Colonic mucosa (tissue), 4 donors: ENCODE data around the gene ALPK3. TPM values are rescaled to one million over a fixed set of nuclear protein-coding genes. Genes with fewer than 3 reads are reported as not detected.
A peak's percentile ranks its signal among the peaks of the same experiment; 100 is the strongest.
"Not testable (repeated sequence)": the region's sequence is repeated elsewhere in the genome, so short reads cannot be mapped to it uniquely, and the experiment has no call there.

Experiments
- DNase-seq: peaks from one replicate; pipeline ENCODE4 v3.0.0-alpha.2; 2020
- H3K27ac ChIP-seq: fragments of 200-600 bp; one replicate; pipeline ENCODE4 v1.8.0; 2021
- H3K27me3 ChIP-seq: fragments of 200-600 bp; one replicate; pipeline ENCODE4 v1.8.0; 2021
- H3K36me3 ChIP-seq: fragments of 200-600 bp; one replicate; pipeline ENCODE4 v1.8.0; 2021
- H3K4me1 ChIP-seq: fragments of 200-600 bp; one replicate; pipeline ENCODE4 v1.8.0; 2021; ENCODE audit warnings: mild to moderate bottlenecking
- H3K4me3 ChIP-seq: fragments of 200-600 bp; one replicate; pipeline ENCODE4 v1.8.0; 2021
- H3K9ac ChIP-seq, 2 donors: one replicate each; pipeline ENCODE4 v1.7.0; 2013; ENCODE audit warnings: control low read depth in 2 of 2, low read depth in 2 of 2, low read length in 2 of 2
- H3K9me3 ChIP-seq: fragments of 200-600 bp; one replicate; pipeline ENCODE4 v1.8.0; 2021
- intact Hi-C: fragments of 100-400 bp; cut with DNase I; formaldehyde crosslinking; loops from one replicate; pipeline ENCODE4 v1.14.1; 2022
- total RNA-seq, 2 donors: library from RNA; stranded (reverse); fragmentation: NEBNext Ultra II Directional in 1 of 2; extraction: Animal tissue kit (Norgen Biotek cat#: 25700) in 1 of 2; gene quantifications; one replicate each; pipeline ENCODE4 v1.2.1, GENCODE V29; 2021
- TF ChIP-seq, protein P1 (sequence below): fragments of 200-600 bp; IDR thresholded peaks from one replicate; pipeline ENCODE4 v1.8.0; 2022; ENCODE audit warnings: antibody characterized with exemption, mild to moderate bottlenecking
- donor health status: healthy.
- donor health status: DM: no; HTN: no; CAD: no.
- donor health status: DM: no; HTN: no; CAD: no.

ALPK3 gene
- total RNA-seq, 2 donors from 2014 or later = 0.74 to 2.4 TPM

DNA sequence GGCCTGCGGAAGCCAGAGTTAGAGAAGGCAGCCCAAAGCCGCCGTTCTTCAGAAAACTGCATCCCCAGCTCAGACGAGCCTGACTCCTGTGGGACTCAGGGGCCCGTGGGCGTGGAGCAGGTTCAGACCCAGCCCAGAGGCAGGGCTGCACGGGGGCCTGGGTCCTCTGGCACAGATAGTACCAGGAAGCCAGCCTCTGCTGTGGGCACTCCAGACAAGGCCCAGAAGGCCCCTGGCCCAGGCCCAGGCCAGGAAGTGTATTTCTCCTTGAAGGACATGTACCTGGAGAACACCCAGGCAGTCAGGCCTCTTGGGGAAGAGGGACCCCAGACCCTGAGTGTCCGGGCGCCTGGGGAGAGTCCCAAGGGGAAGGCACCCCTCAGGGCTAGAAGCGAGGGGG, 23.1 kb downstream of the ALPK3 start:
- intact Hi-C loops = no loop called here
- Histone ChIP-seq H3K4me3 (no peak overlapping the region), H3K9ac (no peak overlapping the region), H3K9me3 (no peaks in the 10 kb centered on the region), H3K4me1 (peaks cover 5% of the 10 kb centered on the region), H3K27ac (peak overlapping the region; percentile 5), H3K36me3 (no peaks in the 10 kb centered on the region), H3K27me3 (no peaks in the 10 kb centered on the region)
- no peak for DNase-seq
- TF ChIP-seq, protein P1, sequence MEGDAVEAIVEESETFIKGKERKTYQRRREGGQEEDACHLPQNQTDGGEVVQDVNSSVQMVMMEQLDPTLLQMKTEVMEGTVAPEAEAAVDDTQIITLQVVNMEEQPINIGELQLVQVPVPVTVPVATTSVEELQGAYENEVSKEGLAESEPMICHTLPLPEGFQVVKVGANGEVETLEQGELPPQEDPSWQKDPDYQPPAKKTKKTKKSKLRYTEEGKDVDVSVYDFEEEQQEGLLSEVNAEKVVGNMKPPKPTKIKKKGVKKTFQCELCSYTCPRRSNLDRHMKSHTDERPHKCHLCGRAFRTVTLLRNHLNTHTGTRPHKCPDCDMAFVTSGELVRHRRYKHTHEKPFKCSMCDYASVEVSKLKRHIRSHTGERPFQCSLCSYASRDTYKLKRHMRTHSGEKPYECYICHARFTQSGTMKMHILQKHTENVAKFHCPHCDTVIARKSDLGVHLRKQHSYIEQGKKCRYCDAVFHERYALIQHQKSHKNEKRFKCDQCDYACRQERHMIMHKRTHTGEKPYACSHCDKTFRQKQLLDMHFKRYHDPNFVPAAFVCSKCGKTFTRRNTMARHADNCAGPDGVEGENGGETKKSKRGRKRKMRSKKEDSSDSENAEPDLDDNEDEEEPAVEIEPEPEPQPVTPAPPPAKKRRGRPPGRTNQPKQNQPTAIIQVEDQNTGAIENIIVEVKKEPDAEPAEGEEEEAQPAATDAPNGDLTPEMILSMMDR = no peak

DNA sequence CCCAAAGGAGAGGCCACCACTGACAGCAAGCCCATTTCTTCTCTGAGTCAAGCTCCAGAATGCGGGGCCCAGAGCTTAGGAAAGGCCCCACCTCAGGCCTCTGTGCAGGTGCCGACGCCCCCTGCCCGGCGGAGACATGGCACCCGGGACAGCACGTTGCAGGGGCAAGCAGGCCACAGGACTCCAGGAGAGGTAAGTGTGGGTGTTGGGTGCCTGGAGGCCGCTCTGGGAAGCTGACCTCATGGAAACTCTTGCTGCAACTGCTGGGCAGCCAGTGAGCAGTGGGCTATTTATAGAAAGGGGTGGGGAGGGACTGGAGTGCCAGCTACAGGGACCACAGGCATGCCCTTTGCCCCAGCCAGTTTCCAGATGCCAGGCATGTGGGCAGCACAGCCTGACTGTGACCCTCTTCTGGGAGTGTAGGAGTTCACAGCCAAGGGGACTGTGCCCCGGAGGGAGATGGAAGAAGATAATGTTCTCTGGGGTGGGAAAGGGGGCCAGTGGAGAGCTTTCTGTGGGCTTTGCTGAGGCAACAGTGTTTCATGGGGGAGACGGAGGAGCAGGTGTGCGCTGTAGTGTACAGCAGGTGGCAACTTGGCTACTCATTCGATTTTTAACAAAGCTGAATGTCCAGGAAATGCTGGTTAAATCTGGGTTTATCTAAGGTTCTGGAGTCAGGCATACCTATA, 23.7 kb downstream of the ALPK3 start:
- TF ChIP-seq, protein P1 = no peak
- DNase-seq = peak; percentile 58
- Histone ChIP-seq H3K9me3 (no peaks in the 10 kb centered on the region), H3K36me3 (no peaks in the 10 kb centered on the region), H3K4me3 (no peak overlapping the region), H3K4me1 (peaks cover 5% of the 10 kb centered on the region), H3K27me3 (no peaks in the 10 kb centered on the region), H3K27ac (peak overlapping the region; percentile 5), H3K9ac (no peak overlapping the region)
- intact Hi-C loops = no loop called here

DNA sequence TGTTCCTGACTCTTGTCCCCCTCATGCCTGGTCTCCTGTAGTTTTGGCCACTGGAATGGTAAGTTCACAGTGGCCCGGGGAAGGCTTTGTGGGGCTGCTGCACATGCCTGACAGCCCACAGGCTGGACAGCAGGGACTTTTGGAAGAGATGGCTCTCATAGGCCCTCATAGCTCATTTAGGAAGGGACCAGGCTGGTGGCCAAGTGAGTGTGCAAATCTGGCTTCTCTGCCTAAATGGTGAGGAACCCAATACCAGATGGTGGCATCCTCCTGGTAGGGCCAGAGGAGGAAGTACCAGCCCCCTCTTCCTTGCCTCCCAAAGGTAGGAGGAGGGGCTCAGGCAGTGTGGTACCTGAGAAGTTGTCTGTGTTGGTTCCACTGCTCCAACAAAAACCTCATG, 25.6 kb downstream of the ALPK3 start:
- Histone ChIP-seq H3K36me3 (no peaks in the 10 kb centered on the region), H3K9ac (no peak overlapping the region), H3K27ac (no peak overlapping the region), H3K9me3 (no peaks in the 10 kb centered on the region), H3K4me3 (no peak overlapping the region), H3K4me1 (peaks cover 5% of the 10 kb centered on the region), H3K27me3 (no peaks in the 10 kb centered on the region)
- no peak for DNase-seq
- TF ChIP-seq, protein P1 = no peak
- intact Hi-C loops = no loop called here

DNA sequence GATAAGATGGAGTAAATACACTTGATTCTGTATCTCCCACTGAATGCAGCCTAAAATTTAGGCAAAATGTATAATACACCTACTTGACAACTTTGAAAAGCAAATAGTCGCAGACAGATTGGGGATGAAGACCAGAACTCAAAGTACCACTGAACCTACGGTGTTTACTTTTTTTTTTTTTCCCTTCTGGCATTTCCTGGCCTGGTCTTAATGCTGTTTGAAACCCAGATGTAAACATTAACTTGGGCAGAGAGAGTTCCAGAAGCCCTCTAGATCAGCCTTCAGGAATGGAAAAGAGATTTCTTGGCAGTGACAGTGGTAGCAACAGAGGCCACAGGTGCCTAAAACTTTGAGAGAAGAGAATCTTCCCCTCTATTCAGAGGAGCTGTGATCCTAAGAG, 27.8 kb downstream of the ALPK3 start:
- Histone ChIP-seq H3K27ac (no peak overlapping the region), H3K27me3 (no peaks in the 10 kb centered on the region), H3K9me3 (no peaks in the 10 kb centered on the region), H3K4me1 (peaks cover 5% of the 10 kb centered on the region), H3K9ac (peak overlapping the region in 1 of 2 donors; percentile 9), H3K4me3 (no peak overlapping the region), H3K36me3 (no peaks in the 10 kb centered on the region)
- DNase-seq = no peak
- intact Hi-C loops = loop anchor here (5.0 kb wide), 1 partner anchor 82 kb away; no protein-coding TSS in a partner anchor
- TF ChIP-seq, protein P1 = no peak

DNA sequence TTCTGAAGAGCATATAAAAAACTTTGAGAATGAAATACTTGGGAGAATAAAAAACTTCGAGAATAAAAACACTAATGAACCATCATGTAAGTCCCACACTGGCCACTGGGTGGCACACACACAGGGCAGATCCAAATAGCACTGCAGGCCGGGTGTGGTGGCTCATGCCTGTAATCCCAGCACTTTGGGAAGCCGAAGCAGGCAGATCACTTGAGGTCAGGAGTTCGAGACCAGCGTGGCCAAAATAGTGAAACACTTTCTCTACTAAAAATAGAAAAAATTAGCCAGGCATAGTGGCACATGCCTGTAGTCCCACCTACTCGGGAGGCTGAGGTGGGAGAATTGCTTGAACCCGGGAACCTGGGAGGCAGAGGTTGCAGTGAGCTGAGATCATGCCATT, 28.5 kb downstream of the ALPK3 start:
- not testable (repeated sequence) for H3K4me1 ChIP-seq, H3K27ac ChIP-seq, H3K27me3 ChIP-seq, H3K36me3 ChIP-seq, H3K9ac ChIP-seq, H3K9me3 ChIP-seq, H3K4me3 ChIP-seq
- intact Hi-C loops = loop anchor here (5.0 kb wide), 1 partner anchor 82 kb away; no protein-coding TSS in a partner anchor
- TF ChIP-seq, protein P1 = peak; percentile 67
- DNase-seq = peak; percentile 78
